GDM1 (cell line): Measurements from ENCODE around the gene AKAP6.

ENCODE experiments used
- DNase-seq: peaks from one replicate; lab custom pipeline; 2025; lab: John Stamatoyannopoulos, UW

Gene AKAP6

GRCh38 chr14:32710731-32711680 lies 381.9 kb downstream of the AKAP6 start:
- no peak for DNase-seq

- no peak for DNase-seq
These were observed 384.8 kb downstream of the AKAP6 start for GRCh38 chr14:32713856-32714255.

GRCh38 chr14:32719601-32720000 lies 390.5 kb downstream of the AKAP6 start:
- no peak for DNase-seq

- no peak for DNase-seq
These were observed 391.8 kb downstream of the AKAP6 start for GRCh38 chr14:32720927-32721326.

- DNase-seq: no peak
These were observed 393.6 kb downstream of the AKAP6 start for GRCh38 chr14:32722631-32723183.

- no peak for DNase-seq
These were observed 395.9 kb downstream of the AKAP6 start for GRCh38 chr14:32724867-32725471.

- DNase-seq: no peak
These were observed 397.4 kb downstream of the AKAP6 start for GRCh38 chr14:32726516-32726915.

GRCh38 chr14:32727832-32728231 lies 398.7 kb downstream of the AKAP6 start:
- DNase-seq: no peak

- no peak for DNase-seq
These were observed 399.4 kb downstream of the AKAP6 start for GRCh38 chr14:32728526-32728925.

GRCh38 chr14:32728976-32729375 lies 399.9 kb downstream of the AKAP6 start:
- DNase-seq: no peak

GRCh38 chr14:32731249-32731648 lies 402.2 kb downstream of the AKAP6 start:
- DNase-seq: no peak

GRCh38 chr14:32733015-32733414 lies 403.9 kb downstream of the AKAP6 start:
- no peak for DNase-seq

GRCh38 chr14:32734261-32734660 lies 405.2 kb downstream of the AKAP6 start:
- no peak for DNase-seq

- DNase-seq: no peak
These were observed 408.5 kb downstream of the AKAP6 start for GRCh38 chr14:32737621-32738020.

- no peak for DNase-seq
These were observed 409.2 kb downstream of the AKAP6 start for GRCh38 chr14:32738206-32738871.

- no peak for DNase-seq
These were observed 415.8 kb downstream of the AKAP6 start for GRCh38 chr14:32744811-32745445.

- no peak for DNase-seq
These were observed 425.1 kb downstream of the AKAP6 start for GRCh38 chr14:32754209-32754608.

- no peak for DNase-seq
These were observed 427.1 kb downstream of the AKAP6 start for GRCh38 chr14:32756173-32756572.

GRCh38 chr14:32756775-32757174 lies 427.7 kb downstream of the AKAP6 start:
- DNase-seq: no peak

- DNase-seq: no peak
These were observed 428.5 kb downstream of the AKAP6 start for GRCh38 chr14:32757568-32757967.

- DNase-seq: no peak
These were observed 432.4 kb downstream of the AKAP6 start for GRCh38 chr14:32761381-32761968.

- DNase-seq: no peak
These were observed 433.8 kb downstream of the AKAP6 start for GRCh38 chr14:32762886-32763285.
